CD4-positive, alpha-beta T cell treated with Interleukin-10 for 1 hour (primary cell): ENCODE data around the gene UBXN11.
"Not testable (repeated sequence)": the region's sequence is repeated elsewhere in the genome, so short reads cannot be mapped to it uniquely, and the experiment has no call there.

Experiments
- DNase-seq: peaks from one replicate; pipeline ENCODE4 v3.0.0-alpha.2; 2020

Gene UBXN11

GRCh38 chr1:26336477-26337205 is 30.2 kb upstream of the UBXN11 start:
- DNase-seq, result peak; percentile 91

DNA sequence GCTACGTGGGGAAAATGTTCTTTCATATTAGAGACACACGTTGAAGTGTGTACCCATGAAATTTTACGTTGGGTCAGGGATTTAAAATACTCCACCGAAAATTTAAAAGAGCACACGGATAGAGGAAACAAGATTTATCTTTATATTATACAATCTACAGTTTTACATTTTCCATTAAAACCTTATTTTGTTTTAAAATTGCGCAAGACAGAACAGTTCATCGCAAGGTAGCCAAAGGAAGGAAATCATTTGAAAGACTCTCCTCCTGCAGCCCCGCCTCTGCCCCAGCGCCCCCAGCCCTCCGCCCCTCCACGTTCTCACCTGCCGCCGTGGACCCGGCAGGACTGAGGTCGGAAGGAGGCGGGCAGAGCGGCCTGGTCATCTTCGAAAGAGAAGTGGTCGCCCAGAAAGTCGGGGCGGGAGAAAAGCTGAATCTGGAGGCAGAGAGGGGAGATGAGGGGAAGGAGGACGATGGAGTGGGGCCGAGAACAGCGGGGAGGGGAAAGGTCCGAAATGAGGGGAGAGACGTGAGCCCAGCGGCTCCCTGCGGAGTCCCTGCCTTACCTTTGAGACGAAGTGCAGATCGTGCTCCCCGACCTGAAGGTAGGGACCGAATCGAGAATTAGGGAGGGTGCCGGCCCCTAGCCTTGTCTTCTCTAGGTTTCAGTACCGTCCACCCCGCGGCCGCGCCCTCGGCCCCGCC is 29.5 kb upstream of the UBXN11 start:
- DNase-seq, result no peak

- not testable (repeated sequence) for DNase-seq
Measured at GRCh38 chr1:26333312-26333711, 26.9 kb upstream of the UBXN11 start.

DNA sequence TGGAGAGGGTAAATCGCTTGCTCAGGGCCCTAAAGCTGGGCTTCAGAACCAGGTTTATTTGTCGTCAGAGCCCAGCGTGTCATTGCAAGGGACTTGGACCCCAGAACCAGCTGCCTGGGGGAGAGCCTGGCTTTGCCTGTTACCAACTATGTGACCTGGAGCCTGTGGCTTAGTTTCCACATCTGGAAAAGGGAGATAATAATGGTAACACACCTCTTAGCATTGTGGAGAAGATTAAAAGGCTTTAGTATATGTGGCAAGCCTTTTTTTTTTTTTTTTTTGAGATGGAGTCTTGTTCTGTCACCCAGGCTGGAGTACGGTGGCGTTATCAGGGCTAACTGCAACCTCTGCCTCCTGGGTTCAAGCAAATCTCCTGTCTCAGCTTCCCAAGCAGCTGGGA is 23.8 kb upstream of the UBXN11 start:
- no peak for DNase-seq

DNA sequence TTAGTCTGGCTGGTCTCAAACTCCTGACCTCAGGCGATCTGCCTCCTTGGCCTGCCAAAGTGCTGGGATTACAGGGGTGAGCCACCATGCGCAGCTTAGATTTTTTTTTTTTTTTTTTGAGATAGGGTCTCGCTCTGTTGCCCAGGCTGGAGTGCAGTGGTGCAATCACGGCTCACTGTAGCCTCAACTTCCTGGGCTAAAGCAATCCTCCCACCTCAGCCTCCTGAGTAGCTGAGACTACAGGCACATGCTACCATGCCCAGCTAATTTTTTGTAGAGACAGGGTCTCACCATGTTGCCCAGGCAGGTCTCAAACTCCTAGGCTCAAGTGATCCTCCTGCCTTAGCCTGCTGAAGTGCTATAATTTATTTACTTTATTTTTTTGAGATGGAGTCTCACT is 22.9 kb upstream of the UBXN11 start:
- not testable (repeated sequence) for DNase-seq

DNA sequence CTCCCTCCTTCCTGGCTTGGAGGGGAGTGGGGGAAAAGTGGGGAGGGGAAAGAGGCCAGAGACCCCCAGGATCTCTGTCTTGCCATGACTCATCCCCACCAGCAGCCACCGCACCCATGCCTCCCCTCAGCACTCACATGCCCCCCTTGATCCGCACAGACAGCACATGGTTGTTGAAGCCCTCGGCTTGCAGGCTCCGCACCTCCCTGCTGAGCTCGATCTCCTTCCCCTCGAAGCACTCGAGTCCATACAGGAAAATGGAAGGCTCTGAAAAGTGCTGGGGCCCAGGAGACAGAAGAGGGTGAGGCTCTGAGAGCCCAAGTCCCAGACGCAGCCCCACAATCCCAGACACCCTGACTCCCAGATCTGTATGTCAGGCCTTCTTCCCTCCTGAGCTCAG is 22.2 kb upstream of the UBXN11 start:
- DNase-seq, result no peak

DNA sequence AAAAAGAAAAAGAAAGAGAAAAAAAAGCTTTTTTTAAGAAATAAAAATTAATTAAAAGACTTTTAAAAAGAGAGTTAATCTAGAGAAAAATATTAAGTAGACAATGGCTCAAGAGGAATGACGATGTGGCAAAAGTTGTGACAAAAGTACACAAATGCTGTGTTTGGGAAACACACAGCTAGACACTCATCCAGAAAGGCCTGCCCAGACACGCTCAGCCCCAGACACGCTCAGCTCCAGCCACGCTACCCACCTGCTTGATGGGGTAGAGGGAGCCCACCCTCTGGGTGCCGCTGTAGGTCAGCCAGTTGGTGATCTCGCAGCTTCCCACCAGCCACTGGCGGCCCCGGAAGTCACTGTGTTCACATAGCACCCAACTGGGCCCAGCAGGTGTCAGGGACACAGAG is 21.5 kb upstream of the UBXN11 start:
- DNase-seq, result no peak

GRCh38 chr1:26324550-26324949 is 18.1 kb upstream of the UBXN11 start:
- DNase-seq, result no peak

GRCh38 chr1:26323382-26323781 is 16.9 kb upstream of the UBXN11 start:
- no peak for DNase-seq

- no peak for DNase-seq
Measured at GRCh38 chr1:26322042-26322331, 15.6 kb upstream of the UBXN11 start.

DNA sequence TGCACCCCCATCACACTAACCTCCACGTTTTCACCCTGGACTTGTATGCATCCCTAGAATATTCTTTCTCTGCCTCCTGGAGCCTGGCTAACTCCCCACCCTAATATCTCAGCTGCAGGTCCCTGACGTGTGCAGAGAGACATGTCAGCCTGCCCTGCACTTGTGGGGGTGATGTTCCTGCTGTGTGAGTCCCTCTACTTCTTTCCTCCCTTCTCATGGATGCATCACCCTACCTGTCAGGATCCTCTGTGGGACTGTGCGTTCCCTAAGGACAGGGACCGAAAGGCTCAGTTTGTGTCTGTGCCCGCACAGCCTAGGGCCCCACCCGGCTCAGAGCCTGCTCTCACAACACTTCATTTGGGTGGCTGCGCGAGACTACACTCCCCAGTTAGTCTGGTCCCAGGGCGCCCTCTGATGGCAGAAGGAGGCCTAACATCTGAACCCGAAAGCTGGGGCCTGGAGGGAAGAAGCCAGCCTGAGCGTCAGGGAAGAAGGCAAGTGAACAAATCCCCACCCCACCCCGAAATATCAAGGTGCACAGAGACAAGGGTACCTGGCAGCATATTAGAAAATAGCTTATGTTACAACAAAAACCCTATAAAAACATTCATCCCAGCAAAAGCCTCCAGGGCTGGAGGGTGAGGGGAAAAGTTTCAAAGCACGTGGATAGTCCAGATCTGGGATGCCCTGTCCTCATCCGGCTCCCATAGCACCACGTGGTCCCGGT is 15.0 kb upstream of the UBXN11 start:
- peak; percentile 94 for DNase-seq

- DNase-seq, result no peak
Measured at GRCh38 chr1:26320896-26321295, 14.5 kb upstream of the UBXN11 start.

DNA sequence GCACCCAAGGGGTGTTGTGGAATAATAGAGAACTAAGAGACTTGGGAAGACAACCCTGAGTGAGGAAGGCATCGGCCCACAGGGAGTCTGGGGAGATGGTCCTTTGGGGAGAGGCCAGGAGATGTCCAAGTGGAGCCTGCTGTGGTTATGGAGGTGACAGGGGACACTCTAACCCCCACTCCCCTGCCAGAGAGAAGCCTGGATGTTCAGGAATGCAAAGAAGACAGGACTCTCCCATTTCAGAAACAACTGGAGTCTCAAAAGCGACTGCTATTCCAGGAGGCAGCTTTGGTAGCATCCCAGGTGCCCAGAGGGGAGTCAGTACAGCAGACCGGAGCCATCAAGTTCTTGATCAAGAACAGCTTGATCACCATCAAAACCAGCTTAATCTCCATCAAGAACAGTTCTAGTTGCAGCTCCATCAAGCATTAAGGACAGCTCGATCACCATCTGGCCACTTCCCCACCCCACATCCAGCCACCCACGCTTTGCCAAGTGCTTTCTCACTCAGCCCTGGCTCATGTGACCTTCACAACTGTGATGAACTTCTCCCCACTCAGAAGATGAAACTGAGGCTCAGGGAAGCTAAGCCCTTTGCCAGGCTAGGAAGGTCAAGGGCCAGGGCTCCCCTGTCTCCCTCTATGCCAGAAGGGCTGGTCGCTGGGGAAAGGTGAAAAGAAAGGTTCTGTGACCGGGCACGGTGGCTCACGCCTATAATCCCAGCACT is 12.1 kb upstream of the UBXN11 start:
- DNase-seq, result no peak

DNA sequence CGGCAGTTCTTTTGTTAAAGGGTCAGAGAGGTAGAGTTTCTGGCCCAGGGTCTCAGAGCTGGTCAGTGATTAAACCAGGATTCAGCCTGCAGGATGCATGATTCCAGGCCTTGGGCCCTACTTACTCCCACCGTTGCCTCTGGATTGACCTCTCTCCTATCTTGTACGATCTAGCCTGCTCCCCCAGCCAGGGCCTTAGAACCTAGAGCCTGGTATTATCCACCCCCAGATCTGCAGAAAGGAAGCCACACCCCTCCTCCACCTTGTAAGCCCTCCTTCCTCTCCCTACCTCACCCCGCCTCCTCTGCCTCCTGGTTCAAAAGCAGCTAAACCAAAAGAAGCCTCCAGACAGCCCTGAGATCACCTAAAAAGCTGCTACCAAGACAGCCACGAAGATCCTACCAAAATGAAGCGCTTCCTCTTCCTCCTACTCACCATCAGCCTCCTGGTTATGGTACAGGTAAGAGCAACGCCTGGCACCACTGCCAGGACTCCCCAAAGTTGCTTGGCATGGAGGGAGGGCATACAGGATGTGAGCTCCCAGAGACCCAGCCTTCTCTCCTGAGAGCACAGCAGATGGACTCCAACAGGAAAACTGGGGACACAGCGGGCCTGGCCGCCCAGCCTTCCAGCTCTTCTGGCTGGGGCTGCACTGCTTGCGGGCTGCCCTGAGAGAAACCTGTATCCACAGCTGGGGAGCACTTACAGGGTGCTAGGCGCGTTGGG is 11.3 kb upstream of the UBXN11 start, which contains the start of gene CD52:
Gene CD52, plus strand, starts transcription at position 347 of the 726 bp plus-strand sequence. Its CDS starts 60 bp downstream, at position 407.
- DNase-seq, result peak; percentile 83

DNA sequence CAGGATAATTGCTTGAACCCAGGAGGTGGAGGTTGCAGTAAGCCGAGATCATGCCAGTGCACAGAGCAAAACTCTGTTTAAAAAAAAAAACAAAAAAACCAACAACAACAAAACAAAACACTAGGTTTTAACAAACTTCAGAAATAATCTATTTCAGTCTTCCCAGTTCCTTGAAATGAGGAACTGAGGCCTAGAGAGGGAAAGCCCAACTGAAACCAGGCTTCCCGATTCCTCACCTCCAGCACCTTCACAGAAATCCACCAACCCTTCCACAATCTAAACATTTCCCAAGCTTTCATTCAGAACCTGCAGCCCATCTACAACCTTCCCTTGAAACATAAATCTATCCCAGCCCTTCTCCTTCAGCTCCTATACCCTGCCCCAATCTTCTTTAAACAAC is 10.7 kb upstream of the UBXN11 start:
- no peak for DNase-seq

DNA sequence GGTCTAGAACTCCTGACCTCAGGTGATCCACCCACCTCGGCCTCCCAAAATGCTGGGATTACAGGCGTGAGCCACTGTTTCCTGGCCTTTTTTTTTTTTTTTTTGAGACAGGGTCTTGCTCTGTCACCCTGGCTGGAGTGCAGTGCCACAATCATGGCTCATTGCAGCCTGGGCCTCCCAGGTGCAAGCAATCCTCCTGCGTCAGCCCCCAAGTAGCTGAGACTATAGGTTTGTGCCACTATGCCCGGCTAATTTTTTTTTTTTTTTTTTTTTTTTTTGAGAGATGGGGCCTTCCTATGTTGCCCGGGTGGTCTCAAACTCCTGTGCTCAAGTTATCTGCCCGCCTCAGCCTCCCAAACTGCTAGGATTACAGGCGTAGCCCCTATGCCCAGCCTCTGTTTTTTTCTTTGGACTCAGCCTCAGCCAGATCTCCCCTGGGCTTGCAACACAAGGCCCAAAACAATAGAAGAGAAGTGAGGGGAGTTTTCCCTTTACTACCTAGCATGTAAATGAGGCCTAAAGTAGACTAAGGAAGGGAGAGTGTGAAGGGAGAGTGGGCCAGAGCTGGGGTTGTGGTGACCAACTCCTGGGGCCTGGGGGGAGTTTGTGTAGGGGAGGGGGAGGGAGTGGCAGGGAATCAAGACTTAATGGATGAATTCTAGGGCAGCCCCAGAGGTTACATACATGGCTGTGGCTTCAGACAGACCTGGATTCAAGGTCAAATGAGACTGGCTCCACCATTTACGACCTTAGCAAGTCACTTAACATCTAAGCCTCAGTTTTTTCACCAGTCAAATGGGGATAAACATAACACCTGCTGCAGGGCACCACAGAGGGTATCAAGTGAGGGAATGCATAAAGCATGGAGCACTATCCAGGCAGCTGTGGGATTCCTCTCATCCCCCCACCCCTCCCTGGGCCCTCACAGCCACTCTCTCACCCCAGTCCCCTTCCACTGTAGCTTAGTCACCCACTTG is 9.7 kb upstream of the UBXN11 start:
- DNase-seq, result no peak

GRCh38 chr1:26314501-26314900 is 8.1 kb upstream of the UBXN11 start:
- no peak for DNase-seq

DNA sequence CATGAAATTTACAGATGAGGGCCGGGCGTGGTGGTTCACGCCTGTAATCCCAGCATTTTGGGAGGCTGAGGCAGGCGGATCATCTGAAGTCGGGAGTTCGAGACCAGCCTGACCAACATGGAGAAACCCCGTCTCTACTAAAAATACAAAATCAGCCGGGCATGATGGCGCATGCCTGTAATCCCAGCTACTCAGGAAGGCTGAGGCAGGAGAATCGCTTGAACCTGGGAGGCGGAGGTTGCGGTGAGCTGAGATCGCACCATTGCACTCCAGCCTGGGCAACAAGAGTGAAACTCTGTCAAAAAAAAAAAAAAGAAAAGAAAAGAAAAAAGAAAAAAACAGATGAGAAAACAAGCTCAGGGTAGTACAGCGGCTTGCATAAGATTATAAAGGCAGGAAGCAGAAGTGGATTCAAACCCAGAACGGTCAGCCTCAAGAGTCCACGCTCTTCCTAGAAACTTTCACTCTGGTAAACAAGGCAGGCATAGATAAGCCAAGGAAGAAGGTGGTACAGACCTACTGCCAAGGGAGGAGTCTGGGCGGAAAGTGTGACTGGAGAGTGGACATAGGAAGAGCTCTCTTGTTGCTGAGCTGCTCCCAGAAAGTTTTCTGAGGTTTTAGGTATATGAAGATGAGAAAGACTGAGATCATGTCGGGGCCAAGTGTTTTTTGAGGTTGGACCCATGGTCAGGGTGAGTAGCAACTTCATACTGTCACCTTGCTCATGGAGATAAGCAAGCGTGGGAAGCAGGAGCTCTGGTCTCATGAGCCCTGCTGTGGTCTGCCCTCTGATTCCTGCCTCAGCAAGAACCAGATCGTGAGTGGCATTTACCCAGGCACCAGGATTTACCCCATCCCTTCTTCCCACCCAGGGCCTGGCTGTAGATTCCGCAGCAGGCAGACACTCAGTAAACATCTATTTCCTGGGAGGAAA is 1.8 kb upstream of the UBXN11 start:
- DNase-seq, result not testable (repeated sequence)

DNA sequence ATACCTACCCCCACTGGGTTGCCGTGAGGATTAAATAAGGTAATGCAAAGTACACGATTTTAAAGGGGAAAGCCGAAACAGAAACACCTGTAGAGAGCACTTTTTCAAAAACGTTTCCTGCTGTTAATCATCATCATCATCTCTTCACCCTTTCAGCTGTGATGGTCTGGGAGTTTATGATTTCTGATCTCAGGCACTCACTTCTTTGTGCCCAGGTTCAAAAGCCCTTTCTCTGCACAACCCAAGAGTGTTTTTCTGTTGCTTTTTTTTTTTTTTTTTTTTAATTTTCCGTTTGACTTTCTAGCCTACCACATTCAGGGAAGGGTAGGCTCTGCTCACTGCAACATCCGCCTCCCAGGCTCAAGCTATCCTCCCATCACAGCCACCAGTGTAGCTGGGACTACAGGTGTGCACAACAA is 936 bp upstream of the UBXN11 start:
- peak; percentile 40 for DNase-seq

DNA sequence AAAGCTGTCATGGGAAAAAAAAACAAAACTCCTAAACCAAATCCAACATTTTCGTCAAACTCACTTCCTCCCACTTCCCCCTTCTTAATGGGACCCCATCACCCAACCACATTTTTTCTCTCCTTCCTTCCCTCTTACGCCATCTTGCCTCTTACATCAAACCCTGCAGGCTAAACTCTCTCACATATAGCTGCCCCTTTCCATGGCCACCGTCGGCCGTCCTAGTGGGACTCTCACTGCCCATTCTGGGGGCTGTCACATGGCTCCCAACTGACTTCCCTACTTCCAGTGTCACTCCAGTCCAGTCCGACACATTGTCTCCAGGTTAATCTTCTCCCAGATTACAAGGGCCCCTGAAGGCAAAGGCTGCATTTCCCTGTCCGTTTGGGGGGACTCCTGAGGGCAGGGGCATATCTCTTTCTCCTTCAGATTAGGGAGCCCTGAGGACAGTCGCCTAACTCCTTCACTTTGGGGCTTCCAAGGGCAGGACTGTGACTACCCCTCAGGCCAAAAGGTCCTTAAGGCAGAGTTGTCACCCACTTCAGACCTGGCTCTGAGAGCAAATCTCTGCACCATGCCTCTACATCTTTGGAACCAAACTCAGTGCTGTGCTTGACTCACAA is 658 bp downstream of the UBXN11 start:
- DNase-seq, result no peak
